ENCODE results near the gene MYRF. TPM values are rescaled to one million over a fixed set of nuclear protein-coding genes. Genes with fewer than 3 reads are reported as not detected.

Gene MYRF
- total RNA-seq, 1 donor from 2014 or later, result 1.6 TPM

- no peak for TF ChIP-seq CTCF (IDR thresholded peaks at IDR 0.05)
- peaks cover 15% of the 10 kb centered on the region for H3K4me1 Mint-ChIP-seq (ENCODE audit: low read depth)
- H3K9me3 Mint-ChIP-seq (ENCODE audit: low read depth), result no peaks in the 10 kb centered on the region
- no peak for DNase-seq (ENCODE audit: low spot score)
- peaks cover 4% of the 10 kb centered on the region for H3K27me3 Mint-ChIP-seq (ENCODE audit: low read depth)
- no peaks in the 10 kb centered on the region for H3K36me3 Mint-ChIP-seq (ENCODE audit: low read depth)
- no peak overlapping the region for H3K27ac Mint-ChIP-seq (ENCODE audit: unreplicated experiment)
- H3K4me3 Mint-ChIP-seq (ENCODE audit: unreplicated experiment), result no peak overlapping the region
Observed at GRCh38 chr11:61753672-61754071, 1.2 kb downstream of the MYRF start.

GRCh38 chr11:61754534-61755482, 2.4 kb downstream of the MYRF start:
- H3K36me3 Mint-ChIP-seq (ENCODE audit: low read depth), result no peaks in the 10 kb centered on the region
- H3K4me3 Mint-ChIP-seq (ENCODE audit: unreplicated experiment), result no peak overlapping the region

GRCh38 chr11:61756147-61756451, 3.7 kb downstream of the MYRF start:
- H3K4me3 Mint-ChIP-seq (ENCODE audit: unreplicated experiment), result no peak overlapping the region
- H3K9me3 Mint-ChIP-seq (ENCODE audit: low read depth), result no peaks in the 10 kb centered on the region
- peaks cover 1% of the 10 kb centered on the region for H3K27me3 Mint-ChIP-seq (ENCODE audit: low read depth)

More at GRCh38 chr11:61754534-61755482, 2.4 kb downstream of the MYRF start:
- no peak overlapping the region for H3K27ac Mint-ChIP-seq (ENCODE audit: unreplicated experiment)
- TF ChIP-seq CTCF (IDR thresholded peaks at IDR 0.05), result no peak
- no peaks in the 10 kb centered on the region for H3K9me3 Mint-ChIP-seq (ENCODE audit: low read depth)
- DNase-seq (ENCODE audit: low spot score), result no peak
- peaks cover 12% of the 10 kb centered on the region for H3K4me1 Mint-ChIP-seq (ENCODE audit: low read depth)
- peaks cover 4% of the 10 kb centered on the region for H3K27me3 Mint-ChIP-seq (ENCODE audit: low read depth)

GRCh38 chr11:61756452-61757212, 4.2 kb downstream of the MYRF start:
- no peaks in the 10 kb centered on the region for H3K27me3 Mint-ChIP-seq (ENCODE audit: low read depth)
- no peak overlapping the region for H3K4me3 Mint-ChIP-seq (ENCODE audit: unreplicated experiment)
- no peaks in the 10 kb centered on the region for H3K36me3 Mint-ChIP-seq (ENCODE audit: low read depth)
- no peak for TF ChIP-seq CTCF (IDR thresholded peaks at IDR 0.05)
- H3K4me1 Mint-ChIP-seq (ENCODE audit: low read depth), result peaks cover 12% of the 10 kb centered on the region
- no peak for DNase-seq (ENCODE audit: low spot score)
- H3K9me3 Mint-ChIP-seq (ENCODE audit: low read depth), result no peaks in the 10 kb centered on the region
- H3K27ac Mint-ChIP-seq (ENCODE audit: unreplicated experiment), result no peak overlapping the region

More at GRCh38 chr11:61756147-61756451, 3.7 kb downstream of the MYRF start:
- H3K27ac Mint-ChIP-seq (ENCODE audit: unreplicated experiment), result no peak overlapping the region
- DNase-seq (ENCODE audit: low spot score), result no peak
- TF ChIP-seq CTCF (IDR thresholded peaks at IDR 0.05), result no peak
- H3K4me1 Mint-ChIP-seq (ENCODE audit: low read depth), result peaks cover 12% of the 10 kb centered on the region
- no peaks in the 10 kb centered on the region for H3K36me3 Mint-ChIP-seq (ENCODE audit: low read depth)

- no peak for DNase-seq (ENCODE audit: low spot score)
- no peaks in the 10 kb centered on the region for H3K27me3 Mint-ChIP-seq (ENCODE audit: low read depth)
- no peak overlapping the region for H3K27ac Mint-ChIP-seq (ENCODE audit: unreplicated experiment)
- H3K9me3 Mint-ChIP-seq (ENCODE audit: low read depth), result no peaks in the 10 kb centered on the region
- H3K4me3 Mint-ChIP-seq (ENCODE audit: unreplicated experiment), result no peak overlapping the region
- no peaks in the 10 kb centered on the region for H3K36me3 Mint-ChIP-seq (ENCODE audit: low read depth)
- TF ChIP-seq CTCF (IDR thresholded peaks at IDR 0.05), result no peak
- H3K4me1 Mint-ChIP-seq (ENCODE audit: low read depth), result peaks cover 12% of the 10 kb centered on the region
Observed at GRCh38 chr11:61757213-61757862, 4.9 kb downstream of the MYRF start.
